ENCODE results near the gene CENPV. TPM values are rescaled to one million over a fixed set of nuclear protein-coding genes. Genes with fewer than 3 reads are reported as not detected.

Gene CENPV
- total and polyA plus RNA-seq, 2 of the 13 experiments (the other 11 are each of a cell fraction or from before 2014, with no cell fraction given), result 193 to 292 TPM

DNA sequence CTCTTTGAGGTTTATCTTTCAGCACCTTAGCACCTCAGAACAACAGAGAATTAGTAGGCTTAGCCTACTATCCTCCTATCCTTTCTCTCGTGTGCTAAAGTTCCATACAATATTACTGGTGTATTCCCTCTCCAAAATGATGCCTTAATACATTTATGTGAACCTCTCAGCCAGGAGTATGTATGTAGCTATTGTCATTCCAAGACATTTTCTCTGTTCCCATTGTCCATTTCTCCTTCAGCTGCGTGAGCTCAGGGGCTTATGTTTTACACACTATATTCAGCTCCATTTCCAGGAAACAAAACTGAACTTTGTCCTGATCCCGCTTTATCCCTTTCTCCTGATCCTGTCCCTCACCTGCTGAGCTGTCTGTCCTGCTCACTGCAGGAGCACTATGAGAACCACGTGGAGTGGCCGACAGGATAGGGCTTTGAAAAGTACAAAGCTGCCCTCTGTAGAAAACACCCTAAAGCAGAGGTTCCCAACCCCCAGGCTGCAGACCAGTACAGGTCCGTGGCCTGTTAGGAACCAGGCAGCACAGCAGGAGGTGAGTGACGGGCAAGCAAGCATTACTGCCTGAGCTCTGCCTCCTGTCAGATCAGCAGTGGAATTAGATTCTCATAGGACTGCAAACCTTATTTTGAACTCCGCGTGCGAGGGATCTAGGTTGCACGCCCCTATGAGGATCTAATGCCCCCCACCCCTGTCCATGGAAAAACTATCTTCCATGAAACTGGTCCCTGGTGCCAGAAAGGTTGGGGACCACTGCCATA, 55.7 kb downstream of the CENPV start (continued):
- TF ChIP-seq, protein P1, sequence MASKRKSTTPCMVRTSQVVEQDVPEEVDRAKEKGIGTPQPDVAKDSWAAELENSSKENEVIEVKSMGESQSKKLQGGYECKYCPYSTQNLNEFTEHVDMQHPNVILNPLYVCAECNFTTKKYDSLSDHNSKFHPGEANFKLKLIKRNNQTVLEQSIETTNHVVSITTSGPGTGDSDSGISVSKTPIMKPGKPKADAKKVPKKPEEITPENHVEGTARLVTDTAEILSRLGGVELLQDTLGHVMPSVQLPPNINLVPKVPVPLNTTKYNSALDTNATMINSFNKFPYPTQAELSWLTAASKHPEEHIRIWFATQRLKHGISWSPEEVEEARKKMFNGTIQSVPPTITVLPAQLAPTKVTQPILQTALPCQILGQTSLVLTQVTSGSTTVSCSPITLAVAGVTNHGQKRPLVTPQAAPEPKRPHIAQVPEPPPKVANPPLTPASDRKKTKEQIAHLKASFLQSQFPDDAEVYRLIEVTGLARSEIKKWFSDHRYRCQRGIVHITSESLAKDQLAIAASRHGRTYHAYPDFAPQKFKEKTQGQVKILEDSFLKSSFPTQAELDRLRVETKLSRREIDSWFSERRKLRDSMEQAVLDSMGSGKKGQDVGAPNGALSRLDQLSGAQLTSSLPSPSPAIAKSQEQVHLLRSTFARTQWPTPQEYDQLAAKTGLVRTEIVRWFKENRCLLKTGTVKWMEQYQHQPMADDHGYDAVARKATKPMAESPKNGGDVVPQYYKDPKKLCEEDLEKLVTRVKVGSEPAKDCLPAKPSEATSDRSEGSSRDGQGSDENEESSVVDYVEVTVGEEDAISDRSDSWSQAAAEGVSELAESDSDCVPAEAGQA (IDR thresholded peaks at IDR 0.05; ENCODE audit: low read depth), result no peak
- TF ChIP-seq, protein P1 (CRISPR knock-in tag; IDR thresholded peaks at IDR 0.05; ENCODE audit: borderline replicate concordance), result no peak
- TF ChIP-seq ZNF343 (CRISPR knock-in tag; IDR thresholded peaks at IDR 0.05), result no peak
- TF ChIP-seq, protein P2, sequence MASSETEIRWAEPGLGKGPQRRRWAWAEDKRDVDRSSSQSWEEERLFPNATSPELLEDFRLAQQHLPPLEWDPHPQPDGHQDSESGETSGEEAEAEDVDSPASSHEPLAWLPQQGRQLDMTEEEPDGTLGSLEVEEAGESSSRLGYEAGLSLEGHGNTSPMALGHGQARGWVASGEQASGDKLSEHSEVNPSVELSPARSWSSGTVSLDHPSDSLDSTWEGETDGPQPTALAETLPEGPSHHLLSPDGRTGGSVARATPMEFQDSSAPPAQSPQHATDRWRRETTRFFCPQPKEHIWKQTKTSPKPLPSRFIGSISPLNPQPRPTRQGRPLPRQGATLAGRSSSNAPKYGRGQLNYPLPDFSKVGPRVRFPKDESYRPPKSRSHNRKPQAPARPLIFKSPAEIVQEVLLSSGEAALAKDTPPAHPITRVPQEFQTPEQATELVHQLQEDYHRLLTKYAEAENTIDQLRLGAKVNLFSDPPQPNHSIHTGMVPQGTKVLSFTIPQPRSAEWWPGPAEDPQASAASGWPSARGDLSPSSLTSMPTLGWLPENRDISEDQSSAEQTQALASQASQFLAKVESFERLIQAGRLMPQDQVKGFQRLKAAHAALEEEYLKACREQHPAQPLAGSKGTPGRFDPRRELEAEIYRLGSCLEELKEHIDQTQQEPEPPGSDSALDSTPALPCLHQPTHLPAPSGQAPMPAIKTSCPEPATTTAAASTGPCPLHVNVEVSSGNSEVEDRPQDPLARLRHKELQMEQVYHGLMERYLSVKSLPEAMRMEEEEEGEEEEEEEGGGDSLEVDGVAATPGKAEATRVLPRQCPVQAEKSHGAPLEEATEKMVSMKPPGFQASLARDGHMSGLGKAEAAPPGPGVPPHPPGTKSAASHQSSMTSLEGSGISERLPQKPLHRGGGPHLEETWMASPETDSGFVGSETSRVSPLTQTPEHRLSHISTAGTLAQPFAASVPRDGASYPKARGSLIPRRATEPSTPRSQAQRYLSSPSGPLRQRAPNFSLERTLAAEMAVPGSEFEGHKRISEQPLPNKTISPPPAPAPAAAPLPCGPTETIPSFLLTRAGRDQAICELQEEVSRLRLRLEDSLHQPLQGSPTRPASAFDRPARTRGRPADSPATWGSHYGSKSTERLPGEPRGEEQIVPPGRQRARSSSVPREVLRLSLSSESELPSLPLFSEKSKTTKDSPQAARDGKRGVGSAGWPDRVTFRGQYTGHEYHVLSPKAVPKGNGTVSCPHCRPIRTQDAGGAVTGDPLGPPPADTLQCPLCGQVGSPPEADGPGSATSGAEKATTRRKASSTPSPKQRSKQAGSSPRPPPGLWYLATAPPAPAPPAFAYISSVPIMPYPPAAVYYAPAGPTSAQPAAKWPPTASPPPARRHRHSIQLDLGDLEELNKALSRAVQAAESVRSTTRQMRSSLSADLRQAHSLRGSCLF (CRISPR knock-in tag; IDR thresholded peaks at IDR 0.05; ENCODE audit: borderline replicate concordance), result no peak
- no peak for TF ChIP-seq ZNF780A (CRISPR knock-in tag; IDR thresholded peaks at IDR 0.05)
- TF ChIP-seq, protein P3, sequence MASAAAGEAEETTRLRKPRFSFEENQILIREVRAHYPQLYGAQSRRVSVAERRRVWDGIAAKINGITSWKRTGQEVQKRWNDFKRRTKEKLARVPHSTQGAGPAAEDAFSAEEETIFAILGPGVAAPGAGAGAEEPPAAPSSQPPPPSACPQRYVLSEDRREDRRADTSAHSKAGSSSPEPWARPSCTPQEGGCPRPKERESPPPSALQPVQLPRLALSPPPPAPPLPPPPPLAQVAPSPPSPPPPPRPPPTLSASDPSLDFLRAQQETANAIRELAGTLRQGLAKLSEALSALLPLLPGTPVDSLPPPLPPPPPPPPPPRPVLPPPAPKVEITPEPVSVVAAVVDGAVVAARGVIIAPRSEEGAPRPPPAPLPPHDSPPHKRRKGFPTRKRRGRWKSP (CRISPR knock-in tag; IDR thresholded peaks at IDR 0.05), result 0 out of 2 replicates have a peak, but pooled peaks have one; percentile 4
- no peak for TF ChIP-seq ZSCAN30 (CRISPR knock-in tag; IDR thresholded peaks at IDR 0.05)
- TF ChIP-seq RAD21 (CRISPR knock-in tag; IDR thresholded peaks at IDR 0.05), result no peak
- TF ChIP-seq, protein P4, sequence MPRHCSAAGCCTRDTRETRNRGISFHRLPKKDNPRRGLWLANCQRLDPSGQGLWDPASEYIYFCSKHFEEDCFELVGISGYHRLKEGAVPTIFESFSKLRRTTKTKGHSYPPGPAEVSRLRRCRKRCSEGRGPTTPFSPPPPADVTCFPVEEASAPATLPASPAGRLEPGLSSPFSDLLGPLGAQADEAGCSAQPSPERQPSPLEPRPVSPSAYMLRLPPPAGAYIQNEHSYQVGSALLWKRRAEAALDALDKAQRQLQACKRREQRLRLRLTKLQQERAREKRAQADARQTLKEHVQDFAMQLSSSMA (CRISPR knock-in tag; IDR thresholded peaks at IDR 0.05), result no peak
- TF ChIP-seq, protein P5, sequence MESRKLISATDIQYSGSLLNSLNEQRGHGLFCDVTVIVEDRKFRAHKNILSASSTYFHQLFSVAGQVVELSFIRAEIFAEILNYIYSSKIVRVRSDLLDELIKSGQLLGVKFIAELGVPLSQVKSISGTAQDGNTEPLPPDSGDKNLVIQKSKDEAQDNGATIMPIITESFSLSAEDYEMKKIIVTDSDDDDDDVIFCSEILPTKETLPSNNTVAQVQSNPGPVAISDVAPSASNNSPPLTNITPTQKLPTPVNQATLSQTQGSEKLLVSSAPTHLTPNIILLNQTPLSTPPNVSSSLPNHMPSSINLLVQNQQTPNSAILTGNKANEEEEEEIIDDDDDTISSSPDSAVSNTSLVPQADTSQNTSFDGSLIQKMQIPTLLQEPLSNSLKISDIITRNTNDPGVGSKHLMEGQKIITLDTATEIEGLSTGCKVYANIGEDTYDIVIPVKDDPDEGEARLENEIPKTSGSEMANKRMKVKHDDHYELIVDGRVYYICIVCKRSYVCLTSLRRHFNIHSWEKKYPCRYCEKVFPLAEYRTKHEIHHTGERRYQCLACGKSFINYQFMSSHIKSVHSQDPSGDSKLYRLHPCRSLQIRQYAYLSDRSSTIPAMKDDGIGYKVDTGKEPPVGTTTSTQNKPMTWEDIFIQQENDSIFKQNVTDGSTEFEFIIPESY (CRISPR knock-in tag; IDR thresholded peaks at IDR 0.05), result no peak
- no peak for TF ChIP-seq TAF15 (IDR thresholded peaks at IDR 0.05; ENCODE audit: low read depth, low read length, poor library complexity, severe bottlenecking)

All from HepG2 (cell line).